CD8-positive, alpha-beta memory T cell (primary cell): ENCODE data around the gene L1CAM. TPM values are rescaled to one million over a fixed set of nuclear protein-coding genes. Genes with fewer than 3 reads are reported as not detected.
A peak's percentile ranks its signal among the peaks of the same experiment; 100 is the strongest.

Experiments used
- CTCF ChIA-PET: fragments of 350-600 bp; sonication (Branson Sonifier 250); formaldehyde crosslinking; loops from one replicate; lab custom pipeline; 2021; ENCODE audit warnings: antibody characterized with exemption; lab: Charles Lee
- POLR2A ChIA-PET: fragments of 350-600 bp; sonication (Branson Sonifier 250); formaldehyde crosslinking; loops from one replicate; lab custom pipeline; 2021; ENCODE audit warnings: antibody characterized with exemption; lab: Charles Lee
- DNase-seq, 5 donors: peaks; one replicate each; pipeline versions ENCODE4 v3.0.0 to v3.0.0-alpha.2; 2020 to 2022; ENCODE audit warnings: mixed read lengths in 1 of 5
- H3K27ac ChIP-seq: one replicate; pipeline ENCODE4 v1.7.0; 2013; ENCODE audit warnings: low read depth, mild to moderate bottlenecking, low read length, moderate library complexity
- H3K27me3 ChIP-seq: 2 replicates; pipeline ENCODE4 v1.7.0; 2013; ENCODE audit warnings: low read length, mild to moderate bottlenecking; ENCODE audit not compliant: insufficient read depth, poor library complexity, severe bottlenecking
- H3K36me3 ChIP-seq: 2 replicates; pipeline ENCODE4 v1.7.0; 2013; ENCODE audit warnings: mild to moderate bottlenecking, low read length, moderate library complexity; ENCODE audit not compliant: insufficient read depth
- H3K4me1 ChIP-seq: 2 replicates; pipeline ENCODE4 v1.7.0; 2013; ENCODE audit warnings: mild to moderate bottlenecking, low read length, moderate library complexity; ENCODE audit not compliant: insufficient read depth
- H3K4me3 ChIP-seq: 2 replicates; pipeline ENCODE4 v1.7.0; 2013; ENCODE audit warnings: mild to moderate bottlenecking, low read length
- H3K9me3 ChIP-seq: 2 replicates; pipeline ENCODE4 v1.7.0; 2013; ENCODE audit warnings: mild to moderate bottlenecking, low read length
- H3K27ac Mint-ChIP-seq, 8 donors: one replicate each; pipeline ENCODE4 v1.8.0; 2020 to 2021; ENCODE audit warnings: mixed read lengths in 8 of 8, mild to moderate bottlenecking in 6 of 8, inconsistent platforms in 3 of 8, moderate library complexity in 3 of 8
- H3K27me3 Mint-ChIP-seq, 2 donors: one replicate each; pipeline ENCODE4 v1.8.0; 2020 to 2021; ENCODE audit warnings: mixed read lengths in 2 of 2, mild to moderate bottlenecking in 1 of 2, moderate library complexity in 1 of 2
- H3K36me3 Mint-ChIP-seq, 3 donors: one replicate each; pipeline ENCODE4 v1.8.0; 2020 to 2021; ENCODE audit warnings: mixed read lengths in 3 of 3, inconsistent platforms in 1 of 3, mild to moderate bottlenecking in 1 of 3
- H3K4me1 Mint-ChIP-seq, 3 donors: one replicate each; pipeline ENCODE4 v1.8.0; 2020 to 2021; ENCODE audit warnings: mixed read lengths in 3 of 3, inconsistent platforms in 1 of 3, mild to moderate bottlenecking in 1 of 3
- H3K4me3 Mint-ChIP-seq, 7 donors: one replicate each; pipeline ENCODE4 v1.8.0; 2020 to 2021; ENCODE audit warnings: mixed read lengths in 7 of 7, mild to moderate bottlenecking in 6 of 7, moderate library complexity in 4 of 7, inconsistent platforms in 2 of 7
- H3K9me3 Mint-ChIP-seq, 5 donors: one replicate each; pipeline ENCODE4 v1.8.0; 2020 to 2022; ENCODE audit warnings: mixed read lengths in 5 of 5, mild to moderate bottlenecking in 3 of 5, moderate library complexity in 2 of 5, inconsistent platforms in 1 of 5
- polyA plus RNA-seq: library from polyadenylated mRNA; unstranded; fragments of 300-500 nt; fragmentation: Illumina TruSeq; gene quantifications from one replicate; pipeline ENCODE4 v1.2.3, GENCODE V29; 2021
- total RNA-seq, 2 experiments: library from RNA; stranded (reverse); gene quantifications; one replicate each; pipeline ENCODE4 v1.2.3, GENCODE V29; 2021

Gene L1CAM
- total and polyA plus RNA-seq, 3 experiments from 2014 or later: 0.38 to 0.79 (median 0.62) TPM

DNA sequence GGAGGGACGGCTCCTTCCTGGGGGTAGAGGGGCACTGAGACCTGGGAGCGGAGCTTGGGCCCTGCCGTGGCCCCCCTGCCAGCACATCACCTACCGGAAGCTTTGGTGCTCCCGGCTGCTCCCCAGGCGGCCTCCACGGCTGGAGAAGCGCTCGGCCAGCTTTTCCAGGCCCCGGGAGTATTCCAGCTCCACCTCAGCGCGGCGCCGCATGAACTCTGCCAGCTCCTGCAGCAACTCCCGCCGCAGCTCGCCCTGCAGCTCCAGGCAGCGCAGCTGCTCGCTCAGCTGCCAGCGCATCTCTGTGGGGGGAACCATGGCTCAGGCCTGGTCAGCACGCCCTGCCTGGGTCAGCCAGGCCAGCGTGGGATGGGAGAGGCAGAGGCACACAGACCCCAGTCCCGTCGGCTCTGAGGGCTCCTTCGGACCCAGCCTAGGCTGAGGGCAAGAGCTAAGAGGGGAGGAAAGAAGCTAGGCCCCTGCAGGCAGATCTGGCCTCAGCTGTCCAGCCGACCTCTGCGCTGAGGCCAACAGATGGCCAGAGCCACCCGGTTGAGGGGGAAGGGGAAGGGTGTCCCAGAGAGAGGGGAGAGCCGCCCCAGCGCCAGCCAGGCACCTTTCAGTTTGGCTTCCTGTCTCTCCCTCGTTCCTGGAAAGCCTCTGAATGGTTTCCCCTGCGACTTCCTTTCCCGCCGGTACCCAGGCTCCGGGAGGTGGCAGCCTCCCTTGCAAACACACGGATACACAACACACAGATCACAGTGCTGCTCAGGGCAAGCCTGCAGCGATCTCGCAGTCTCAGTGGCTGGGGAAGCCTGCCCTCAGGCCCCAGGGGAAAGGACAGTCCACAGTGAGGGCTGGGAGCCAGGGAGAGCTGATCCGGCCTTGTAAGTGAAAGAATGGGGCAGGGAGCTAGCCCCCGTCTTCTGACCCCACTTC, 35.8 kb upstream of the L1CAM start:
- Histone ChIP-seq H3K4me3 (no peak overlapping the region), H3K9me3 (no peaks in the 10 kb centered on the region), H3K36me3 (no peaks in the 10 kb centered on the region), H3K27me3 (no peaks in the 10 kb centered on the region), H3K27ac (no peak overlapping the region), H3K4me1 (peaks cover 14% of the 10 kb centered on the region)
- peak overlapping the region in 7 of 8 donors; percentile 21 to 98 (median 91) for H3K27ac Mint-ChIP-seq
- POLR2A ChIA-PET: interaction anchor here (1.1 to 2.6 kb wide), 2 partner anchors 15 to 25 kb away, joined by 4 to 11 read pairs; no protein-coding TSS in a partner anchor
- peaks cover 34 to 44% (median 38%) of the 10 kb centered on the region in 3 donors for H3K4me1 Mint-ChIP-seq
- peaks cover 0 to 39% (median 2%) of the 10 kb centered on the region in 3 donors for H3K36me3 Mint-ChIP-seq
- no peaks in the 10 kb centered on the region for H3K9me3 Mint-ChIP-seq
- CTCF ChIA-PET: interaction anchor here (0.6 to 10.5 kb wide), 4 partner anchors 14 to 114 kb away, joined by 3 to 230 read pairs (median 4); partner anchors contain the start of gene RENBP
- H3K4me3 Mint-ChIP-seq: peak overlapping the region; percentile 89 to 96 (median 92)
- peaks cover 0 to 2% of the 10 kb centered on the region in 2 donors for H3K27me3 Mint-ChIP-seq
- no peak for DNase-seq

DNA sequence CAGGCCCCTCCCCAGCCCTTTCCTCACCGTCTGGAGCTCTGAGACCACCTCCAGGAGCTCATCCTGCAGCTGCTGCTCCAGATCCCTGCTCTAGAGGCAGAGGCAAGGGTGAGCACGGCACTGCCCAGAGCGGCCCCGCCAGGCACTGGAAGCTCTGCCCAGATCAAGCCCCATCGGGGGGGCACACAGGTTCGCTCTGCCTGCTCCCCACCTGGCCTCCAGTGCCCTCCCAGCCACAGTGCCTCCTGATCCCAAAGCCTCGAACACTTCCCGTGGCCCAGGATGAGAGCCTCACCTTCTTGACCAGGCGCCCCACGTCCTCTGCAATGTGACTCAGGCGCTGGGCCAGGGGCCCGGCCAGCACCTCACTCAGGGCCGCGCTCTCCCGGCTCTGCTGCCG, 35.1 kb upstream of the L1CAM start:
- no peaks in the 10 kb centered on the region for H3K9me3 Mint-ChIP-seq
- Histone ChIP-seq H3K27me3 (no peaks in the 10 kb centered on the region), H3K36me3 (no peaks in the 10 kb centered on the region), H3K9me3 (no peaks in the 10 kb centered on the region), H3K4me1 (peaks cover 14% of the 10 kb centered on the region), H3K4me3 (no peak overlapping the region), H3K27ac (no peak overlapping the region)
- POLR2A ChIA-PET: interaction anchor here (2.6 kb wide), 1 partner anchor 14 kb away, joined by 11 read pairs; no protein-coding TSS in a partner anchor
- DNase-seq: no peak
- H3K4me3 Mint-ChIP-seq: no peak overlapping the region
- peaks cover 32 to 43% (median 42%) of the 10 kb centered on the region in 3 donors for H3K4me1 Mint-ChIP-seq
- peaks cover 0 to 42% (median 2%) of the 10 kb centered on the region in 3 donors for H3K36me3 Mint-ChIP-seq
- CTCF ChIA-PET: interaction anchor here (1.8 to 10.5 kb wide), 2 partner anchors 15 to 28 kb away, joined by 5 to 230 read pairs; partner anchors contain the start of gene RENBP
- H3K27me3 Mint-ChIP-seq: peaks cover 0 to 2% of the 10 kb centered on the region in 2 donors
- peak overlapping the region in 2 of 8 donors; percentile 47 to 64 for H3K27ac Mint-ChIP-seq

DNA sequence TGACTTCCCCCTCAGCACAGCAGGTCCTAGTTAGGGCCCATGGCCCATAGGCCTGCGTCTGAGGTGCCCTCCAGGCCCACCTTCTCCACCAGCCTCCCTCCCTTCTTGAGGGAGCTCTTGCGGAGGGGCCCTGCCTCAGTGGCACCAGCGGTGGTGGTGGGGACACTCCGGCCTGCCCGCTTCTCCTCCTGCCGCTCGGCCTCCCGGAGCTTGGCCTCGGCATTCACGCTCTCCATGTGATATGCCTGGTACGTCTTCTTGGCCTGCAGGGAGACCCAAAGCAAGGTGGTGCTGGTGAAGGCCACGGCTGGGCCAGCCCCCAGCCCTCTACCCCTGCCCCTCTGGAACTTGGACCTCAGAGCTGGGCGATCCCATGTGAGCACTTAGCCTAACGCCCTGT, 34.6 kb upstream of the L1CAM start:
- peak overlapping the region in 1 of 7 donors; percentile 18 for H3K4me3 Mint-ChIP-seq
- Histone ChIP-seq H3K27me3 (no peaks in the 10 kb centered on the region), H3K4me1 (peaks cover 14% of the 10 kb centered on the region), H3K4me3 (no peak overlapping the region), H3K27ac (no peak overlapping the region), H3K9me3 (no peaks in the 10 kb centered on the region), H3K36me3 (no peaks in the 10 kb centered on the region)
- no peak for DNase-seq
- peaks cover 30 to 46% (median 45%) of the 10 kb centered on the region in 3 donors for H3K4me1 Mint-ChIP-seq
- ChIA-PET POLR2A (no interaction called here), CTCF (interaction anchor here (1.8 to 10.5 kb wide), 3 partner anchors 15 to 28 kb away, joined by 5 to 230 read pairs (median 9); partner anchors contain the start of gene RENBP)
- peaks cover 0 to 2% of the 10 kb centered on the region in 2 donors for H3K27me3 Mint-ChIP-seq
- no peak overlapping the region for H3K27ac Mint-ChIP-seq
- peaks cover 0 to 45% (median 2%) of the 10 kb centered on the region in 3 donors for H3K36me3 Mint-ChIP-seq
- H3K9me3 Mint-ChIP-seq: no peaks in the 10 kb centered on the region

DNA sequence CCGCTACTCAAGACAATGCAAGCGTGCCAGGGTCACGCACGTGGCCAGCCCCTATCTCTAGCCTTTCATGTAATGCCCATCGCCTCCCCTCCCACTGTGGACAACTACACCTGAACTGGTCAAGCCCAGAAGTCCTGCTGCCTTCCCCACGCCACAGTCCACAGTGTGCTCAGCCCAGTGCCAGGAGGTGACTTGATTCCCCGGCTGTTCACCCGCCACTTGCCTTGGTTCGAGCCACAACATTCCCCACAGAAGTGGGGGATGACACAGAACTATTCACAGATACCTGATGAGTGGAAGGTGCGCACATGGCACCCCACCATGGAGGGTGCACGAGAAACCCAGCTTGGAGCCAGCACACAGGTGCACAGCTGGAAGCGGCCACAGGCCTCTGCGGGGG, 33.3 kb upstream of the L1CAM start:
- Histone ChIP-seq H3K27ac (no peak overlapping the region), H3K4me3 (no peak overlapping the region), H3K9me3 (no peaks in the 10 kb centered on the region), H3K4me1 (peaks cover 14% of the 10 kb centered on the region), H3K27me3 (no peaks in the 10 kb centered on the region), H3K36me3 (no peaks in the 10 kb centered on the region)
- ChIA-PET POLR2A (no interaction called here), CTCF (interaction anchor here (2.5 kb wide), 1 partner anchor 28 kb away, joined by 9 read pairs; no protein-coding TSS in a partner anchor)
- H3K36me3 Mint-ChIP-seq: peaks cover 0 to 49% (median 2%) of the 10 kb centered on the region in 3 donors
- no peak for DNase-seq
- no peaks in the 10 kb centered on the region for H3K9me3 Mint-ChIP-seq
- peaks cover 21 to 36% (median 32%) of the 10 kb centered on the region in 3 donors for H3K4me1 Mint-ChIP-seq
- H3K27ac Mint-ChIP-seq: peak overlapping the region in 1 of 8 donors; percentile 19
- H3K4me3 Mint-ChIP-seq: no peak overlapping the region
- peaks cover 0 to 3% of the 10 kb centered on the region in 2 donors for H3K27me3 Mint-ChIP-seq

DNA sequence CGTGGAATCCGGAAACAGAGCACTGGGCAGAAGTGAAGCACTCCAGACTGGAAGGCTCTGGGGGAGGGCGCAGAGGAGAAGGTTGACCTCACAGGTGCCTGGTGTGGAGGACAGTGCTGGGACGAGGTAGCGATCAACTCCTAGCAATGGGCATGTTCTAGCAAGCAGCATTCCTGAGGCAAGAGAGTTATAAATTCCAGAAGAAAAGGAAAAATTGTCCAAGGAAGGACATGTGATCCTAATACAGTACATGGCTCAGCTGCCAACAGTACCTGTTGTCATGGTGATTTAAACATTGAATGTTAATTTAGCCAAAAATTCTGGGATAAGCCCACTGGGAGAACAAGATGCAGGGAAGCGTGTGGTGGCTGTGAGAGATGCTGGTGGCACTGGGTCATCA, 31.9 kb upstream of the L1CAM start:
- no peaks in the 10 kb centered on the region for H3K9me3 Mint-ChIP-seq
- no peaks in the 10 kb centered on the region for H3K36me3 ChIP-seq
- POLR2A ChIA-PET: no interaction called here

DNA sequence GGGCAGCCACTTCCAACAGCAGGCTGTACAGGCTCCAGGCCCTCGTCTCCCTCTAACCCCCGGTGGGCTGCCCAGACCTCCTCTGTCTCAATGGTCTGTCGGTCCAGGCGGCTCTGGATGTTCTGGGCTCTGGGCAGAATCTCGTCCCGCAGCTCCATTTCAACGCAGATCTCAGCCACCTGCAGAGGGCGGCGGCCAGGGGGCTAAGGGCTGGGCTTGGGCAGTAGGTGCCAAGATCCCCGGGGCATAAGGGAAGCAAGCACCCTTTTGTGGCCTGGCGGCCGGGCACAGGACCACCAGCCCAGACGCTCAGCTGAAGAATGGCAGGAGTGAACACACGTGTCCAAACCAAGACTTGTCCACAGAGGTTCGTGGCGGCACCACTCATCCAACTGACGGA, 27.7 kb upstream of the L1CAM start:
- Histone ChIP-seq H3K4me1 (peaks cover 6% of the 10 kb centered on the region), H3K36me3 (no peaks in the 10 kb centered on the region), H3K4me3 (no peak overlapping the region), H3K27ac (no peak overlapping the region), H3K27me3 (no peaks in the 10 kb centered on the region), H3K9me3 (no peaks in the 10 kb centered on the region)
- Mint-ChIP-seq H3K27ac (peak overlapping the region in 2 of 8 donors; percentile 46 to 61), H3K27me3 (peaks cover 0 to 5% of the 10 kb centered on the region in 2 donors), H3K9me3 (peaks cover 0 to under 1% (median 0%) of the 10 kb centered on the region in 5 donors), H3K4me1 (peaks cover 2 to 16% (median 15%) of the 10 kb centered on the region in 3 donors), H3K4me3 (no peak overlapping the region), H3K36me3 (peaks cover 0 to 48% (median 4%) of the 10 kb centered on the region in 3 donors)
- POLR2A ChIA-PET: no interaction called here
- CTCF ChIA-PET: no interaction called here
- DNase-seq: no peak

More for the DNA sequence above, 31.9 kb upstream of the L1CAM start:
- H3K36me3 Mint-ChIP-seq: peaks cover 0 to 52% (median 2%) of the 10 kb centered on the region in 3 donors
- Histone ChIP-seq H3K4me3 (no peak overlapping the region), H3K4me1 (peaks cover 7% of the 10 kb centered on the region), H3K27ac (no peak overlapping the region), H3K9me3 (no peaks in the 10 kb centered on the region), H3K27me3 (no peaks in the 10 kb centered on the region)
- peaks cover 11 to 24% (median 19%) of the 10 kb centered on the region in 3 donors for H3K4me1 Mint-ChIP-seq
- CTCF ChIA-PET: interaction anchor here (2.5 kb wide), 1 partner anchor 29 kb away, joined by 9 read pairs; no protein-coding TSS in a partner anchor
- peak overlapping the region in 1 of 8 donors; percentile 78 for H3K27ac Mint-ChIP-seq
- no peak overlapping the region for H3K4me3 Mint-ChIP-seq
- peaks cover 0 to 3% of the 10 kb centered on the region in 2 donors for H3K27me3 Mint-ChIP-seq
- no peak for DNase-seq

DNA sequence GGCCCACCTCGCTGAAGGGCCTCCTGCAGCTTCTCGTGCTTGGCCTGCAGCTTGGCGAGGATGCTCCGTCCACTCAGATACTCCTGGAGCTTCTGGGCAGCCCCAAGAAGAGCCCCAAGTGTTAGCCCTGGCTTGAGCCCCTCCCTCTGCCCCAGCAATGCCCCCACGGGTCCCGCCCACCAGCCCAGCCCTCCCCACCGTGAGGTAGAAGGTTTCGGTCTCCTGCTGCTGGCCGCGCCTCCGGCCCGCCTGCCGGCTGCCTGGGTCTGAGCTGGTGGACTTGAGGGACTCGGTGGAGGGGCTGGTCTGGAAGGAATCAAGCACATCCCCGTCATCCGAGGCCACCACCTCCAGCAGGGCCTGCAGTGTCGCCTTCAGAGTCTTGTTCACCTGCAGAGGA, 27.2 kb upstream of the L1CAM start:
- Mint-ChIP-seq H3K4me3 (no peak overlapping the region), H3K27me3 (peaks cover 0 to 5% of the 10 kb centered on the region in 2 donors), H3K36me3 (peaks cover 0 to 47% (median 4%) of the 10 kb centered on the region in 3 donors), H3K27ac (no peak overlapping the region), H3K4me1 (peaks cover 2 to 16% (median 15%) of the 10 kb centered on the region in 3 donors), H3K9me3 (peaks cover 0 to 2% (median 0%) of the 10 kb centered on the region in 5 donors)
- no peak for DNase-seq
- no peaks in the 10 kb centered on the region for H3K36me3 ChIP-seq
- H3K9me3 ChIP-seq: no peaks in the 10 kb centered on the region
- no peak overlapping the region for H3K27ac ChIP-seq
- no peak overlapping the region for H3K4me3 ChIP-seq
- ChIA-PET CTCF (no interaction called here), POLR2A (no interaction called here)
- H3K4me1 ChIP-seq: peaks cover 6% of the 10 kb centered on the region
- no peaks in the 10 kb centered on the region for H3K27me3 ChIP-seq
